Prostate gland (tissue), 2 donors: ENCODE results near the gene NPR2.

Experiments used
- POLR2A ChIP-seq: fragments of 450-650 bp; IDR thresholded peaks from one replicate; pipeline ENCODE4 v1.6.1; 2016; ENCODE audit warnings: antibody characterized with exemption, mild to moderate bottlenecking
- TF ChIP-seq, protein P1 (sequence below), 4 experiments: fragments of 200-600 bp in 2 of 4; fragments of 450-650 bp in 2 of 4; sonication (generic) in 2 of 4; IDR thresholded peaks; 1 replicate in 3 of 4; 2 replicates in 1 of 4; pipeline ENCODE4 v1.5.1; 2016 to 2019; ENCODE audit warnings: antibody characterized with exemption in 4 of 4, mild to moderate bottlenecking in 2 of 4, moderate library complexity in 2 of 4

- TF ChIP-seq, protein P1, sequence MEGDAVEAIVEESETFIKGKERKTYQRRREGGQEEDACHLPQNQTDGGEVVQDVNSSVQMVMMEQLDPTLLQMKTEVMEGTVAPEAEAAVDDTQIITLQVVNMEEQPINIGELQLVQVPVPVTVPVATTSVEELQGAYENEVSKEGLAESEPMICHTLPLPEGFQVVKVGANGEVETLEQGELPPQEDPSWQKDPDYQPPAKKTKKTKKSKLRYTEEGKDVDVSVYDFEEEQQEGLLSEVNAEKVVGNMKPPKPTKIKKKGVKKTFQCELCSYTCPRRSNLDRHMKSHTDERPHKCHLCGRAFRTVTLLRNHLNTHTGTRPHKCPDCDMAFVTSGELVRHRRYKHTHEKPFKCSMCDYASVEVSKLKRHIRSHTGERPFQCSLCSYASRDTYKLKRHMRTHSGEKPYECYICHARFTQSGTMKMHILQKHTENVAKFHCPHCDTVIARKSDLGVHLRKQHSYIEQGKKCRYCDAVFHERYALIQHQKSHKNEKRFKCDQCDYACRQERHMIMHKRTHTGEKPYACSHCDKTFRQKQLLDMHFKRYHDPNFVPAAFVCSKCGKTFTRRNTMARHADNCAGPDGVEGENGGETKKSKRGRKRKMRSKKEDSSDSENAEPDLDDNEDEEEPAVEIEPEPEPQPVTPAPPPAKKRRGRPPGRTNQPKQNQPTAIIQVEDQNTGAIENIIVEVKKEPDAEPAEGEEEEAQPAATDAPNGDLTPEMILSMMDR (IDR thresholded peaks at IDR 0.05) = no peak
- TF ChIP-seq POLR2A = no peak
Observed at GRCh38 chr9:35842020-35842745, 50.8 kb downstream of the NPR2 start.
